H1 (cell line): ENCODE data around the gene NOC4L. TPM values are rescaled to one million over a fixed set of nuclear protein-coding genes. Genes with fewer than 3 reads are reported as not detected.

ENCODE experiments used
- CTCF ChIA-PET: fragments of 300-600 bp; sonication (Branson Sonifier 250); formaldehyde crosslinking; loops from one replicate; lab custom pipeline; 2021; ENCODE audit not compliant: partially characterized antibody; lab: Charles Lee
- POLR2A ChIA-PET: fragments of 300-600 bp; sonication (Branson Sonifier 250); formaldehyde crosslinking; loops from one replicate; lab custom pipeline; 2021; ENCODE audit warnings: inconsistent platforms; ENCODE audit not compliant: partially characterized antibody; lab: Charles Lee
- DNase-seq, 2 experiments: peaks; one replicate each; pipeline versions ENCODE4 v3.0.0 to v3.0.0-alpha.2; 2010 to 2022; ENCODE audit warnings: low spot score in 2 of 2, low read depth in 1 of 2, mixed read lengths in 1 of 2
- FAIRE-seq: peaks from 2 replicates; lab custom pipeline; 2011; peaks lifted over from hg19 to GRCh38; lab: Jason Lieb, UNC
- H2AFZ ChIP-seq: 2 replicates; pipeline ENCODE4 v1.8.1; 2012; ENCODE audit warnings: low read length, inconsistent platforms
- H2AK5ac ChIP-seq: 2 replicates; pipeline ENCODE4 v1.6.1; 2013; ENCODE audit warnings: low read depth, low read length
- H2BK120ac ChIP-seq: replicated peaks from 2 replicates; pipeline ENCODE3; 2013; ENCODE audit warnings: low read depth, low read length, inconsistent platforms
- H2BK12ac ChIP-seq: 2 replicates; pipeline ENCODE4 v1.6.1; 2013; ENCODE audit warnings: low read depth, low read length
- H2BK15ac ChIP-seq: 2 replicates; pipeline ENCODE4 v1.6.1; 2013; ENCODE audit warnings: low read length
- H2BK20ac ChIP-seq: 2 replicates; pipeline ENCODE4 v1.6.1; 2013; ENCODE audit warnings: low read length
- H2BK5ac ChIP-seq: 2 replicates; pipeline ENCODE4 v1.6.1; 2013; ENCODE audit warnings: low read depth, low read length
- H3K14ac ChIP-seq: 2 replicates; pipeline ENCODE4 v1.6.1; 2013; ENCODE audit warnings: inconsistent platforms; ENCODE audit not compliant: insufficient read length
- H3K18ac ChIP-seq: 2 replicates; pipeline ENCODE4 v1.6.1; 2013; ENCODE audit warnings: low read length; ENCODE audit errors: extremely low read depth
- H3K23ac ChIP-seq: 2 replicates; pipeline ENCODE4 v1.6.1; 2013; ENCODE audit warnings: inconsistent platforms; ENCODE audit not compliant: insufficient read length
- H3K23me2 ChIP-seq: 2 replicates; pipeline ENCODE4 v1.6.1; 2013; ENCODE audit warnings: low read depth, low read length
- H3K27ac ChIP-seq: 2 replicates; pipeline ENCODE4 v1.6.1; 2011; ENCODE audit warnings: low read depth, low read length, inconsistent platforms
- H3K27me3 ChIP-seq, 4 experiments: replicated peaks in 1 of 4; 1 replicate in 1 of 4; 2 replicates in 3 of 4; pipeline versions ENCODE4 v1.6.1 to v1.8.1; 2011 to 2013; ENCODE audit warnings: low read length in 3 of 4, mild to moderate bottlenecking in 3 of 4, inconsistent platforms in 2 of 4, mixed read lengths in 2 of 4, moderate library complexity in 1 of 4; ENCODE audit not compliant: control insufficient read depth in 3 of 4, insufficient read depth in 3 of 4; ENCODE audit errors: extremely low read depth in 1 of 4
- H3K36me3 ChIP-seq, 4 experiments: 2 replicates each; pipeline versions ENCODE4 v1.6.1 to v1.8.1; 2011 to 2013; ENCODE audit warnings: mild to moderate bottlenecking in 4 of 4, low read length in 3 of 4, moderate library complexity in 2 of 4, control low read depth in 1 of 4, inconsistent platforms in 1 of 4; ENCODE audit not compliant: insufficient read depth in 4 of 4, control insufficient read depth in 2 of 4
- H3K4ac ChIP-seq: replicated peaks from 2 replicates; pipeline ENCODE3; 2013; ENCODE audit warnings: low read length, low read depth, mixed read lengths, inconsistent platforms; ENCODE audit not compliant: insufficient read length
- H3K4me1 ChIP-seq, 4 experiments: replicated peaks in 1 of 4; 1 replicate in 1 of 4; 2 replicates in 3 of 4; pipeline versions ENCODE4 v1.6.1 to v1.8.1; 2011 to 2013; ENCODE audit warnings: low read length in 3 of 4, inconsistent platforms in 2 of 4, mixed read lengths in 1 of 4; ENCODE audit not compliant: insufficient read depth in 4 of 4, control insufficient read depth in 3 of 4
- H3K4me2 ChIP-seq, 2 experiments: 2 replicates each; pipeline versions ENCODE4 v1.6.1 to v1.8.1; 2011 to 2013; ENCODE audit warnings: low read depth in 2 of 2, low read length in 2 of 2, control low read depth in 1 of 2, inconsistent platforms in 1 of 2, mild to moderate bottlenecking in 1 of 2; ENCODE audit not compliant: insufficient read depth in 1 of 2
- H3K4me3 ChIP-seq, 4 experiments: fragments of 200-600, 300-600 bp in 1 of 4; sonication (generic), shearing (Covaris generic), sonication (Bioruptor Twin) in 1 of 4; 2 replicates each; pipeline versions ENCODE4 v1.5.1 to v1.8.1; 2011 to 2016; ENCODE audit warnings: low read length in 4 of 4, low read depth in 3 of 4, control low read depth in 2 of 4, inconsistent platforms in 2 of 4, mild to moderate bottlenecking in 2 of 4, mixed read lengths in 1 of 4, moderate library complexity in 1 of 4; ENCODE audit not compliant: insufficient read depth in 2 of 4; ENCODE audit errors: extremely low read depth in 1 of 4
- H3K56ac ChIP-seq: replicated peaks from 2 replicates; pipeline ENCODE3; 2013; ENCODE audit warnings: low read depth, mild to moderate bottlenecking, mixed read lengths, low read length, inconsistent platforms; ENCODE audit not compliant: insufficient read length
- H3K79me1 ChIP-seq: 2 replicates; pipeline ENCODE4 v1.6.1; 2013; ENCODE audit warnings: low read depth, low read length, control low read depth
- H3K79me2 ChIP-seq, 2 experiments: 2 replicates each; pipeline versions ENCODE4 v1.6.1 to v1.8.1; 2012 to 2013; ENCODE audit warnings: low read length in 2 of 2, mild to moderate bottlenecking in 2 of 2, inconsistent platforms in 1 of 2; ENCODE audit not compliant: insufficient read depth in 2 of 2, control insufficient read depth in 1 of 2
- H3K9ac ChIP-seq, 4 experiments: replicated peaks in 1 of 4; 1 replicate in 1 of 4; 2 replicates in 3 of 4; pipeline versions ENCODE4 v1.6.1 to v1.8.1; 2011 to 2013; ENCODE audit warnings: low read depth in 3 of 4, low read length in 3 of 4, control low read depth in 2 of 4, mild to moderate bottlenecking in 2 of 4, moderate library complexity in 2 of 4, inconsistent platforms in 1 of 4; ENCODE audit errors: extremely low read depth in 1 of 4
- H3K9me3 ChIP-seq, 2 experiments: 2 replicates each; pipeline versions ENCODE4 v1.6.1 to v1.8.1; 2012 to 2013; ENCODE audit warnings: mild to moderate bottlenecking in 2 of 2, moderate library complexity in 2 of 2, control low read depth in 1 of 2, inconsistent platforms in 1 of 2, low read depth in 1 of 2, low read length in 1 of 2, mixed read lengths in 1 of 2; ENCODE audit not compliant: insufficient read depth in 2 of 2
- H4K20me1 ChIP-seq, 2 experiments: replicated peaks in 1 of 2; 2 replicates each; pipeline versions ENCODE3 to v1.8.1; 2011 to 2013; ENCODE audit warnings: inconsistent platforms in 2 of 2, low read length in 2 of 2, mild to moderate bottlenecking in 1 of 2; ENCODE audit not compliant: insufficient read depth in 2 of 2, control insufficient read depth in 1 of 2
- H4K5ac ChIP-seq: 2 replicates; pipeline ENCODE4 v1.6.1; 2013; ENCODE audit warnings: low read length, low read depth, mixed read lengths, inconsistent platforms; ENCODE audit not compliant: insufficient read length
- H4K8ac ChIP-seq: 2 replicates; pipeline ENCODE4 v1.8.0; 2013; ENCODE audit warnings: mild to moderate bottlenecking, moderate library complexity, low read length, inconsistent platforms; ENCODE audit not compliant: insufficient read depth; ENCODE audit errors: extremely low read depth
- H4K91ac ChIP-seq: replicated peaks from 2 replicates; pipeline ENCODE3; 2013; ENCODE audit warnings: low read length, mixed read lengths, inconsistent platforms; ENCODE audit not compliant: insufficient read length
- BCL11A ChIP-seq, 2 experiments: IDR thresholded peaks; one replicate each; pipeline ENCODE4 v1.6.1; 2011; ENCODE audit warnings: low read depth in 2 of 2, low read length in 2 of 2, mild to moderate bottlenecking in 2 of 2
- CBX8 ChIP-seq: fragments of 300-800, 300-1000 bp; sonication (generic); IDR thresholded peaks from 2 replicates; pipeline ENCODE4 v1.7.1; 2016; ENCODE audit warnings: low read depth, low read length, borderline replicate concordance
- CTBP2 ChIP-seq: IDR thresholded peaks from 2 replicates; pipeline ENCODE4 v1.7.0; 2011; ENCODE audit warnings: borderline replicate concordance, mild to moderate bottlenecking, moderate library complexity, mixed read lengths, low read length; ENCODE audit not compliant: insufficient read depth, insufficient read length
- GABPA ChIP-seq: IDR thresholded peaks from 2 replicates; pipeline ENCODE4 v1.6.1; 2011; ENCODE audit warnings: mild to moderate bottlenecking, low read length, moderate library complexity, borderline replicate concordance; ENCODE audit not compliant: insufficient read depth
- MAFK ChIP-seq: IDR thresholded peaks from 2 replicates; pipeline ENCODE4 v1.6.1; 2012; ENCODE audit warnings: low read depth, mild to moderate bottlenecking, improper control_type of control experiment, low read length
- NANOG ChIP-seq: IDR thresholded peaks from 2 replicates; pipeline ENCODE4 v1.6.1; 2011; ENCODE audit warnings: low read length, low read depth, mild to moderate bottlenecking, inconsistent platforms; ENCODE audit not compliant: insufficient read depth, poor library complexity, severe bottlenecking
- POLR2A ChIP-seq, 2 experiments: IDR thresholded peaks; 1 replicate in 1 of 2; 2 replicates in 1 of 2; pipeline ENCODE4 v1.6.1; 2011; ENCODE audit warnings: low read depth in 2 of 2, low read length in 2 of 2, mild to moderate bottlenecking in 2 of 2; ENCODE audit errors: control extremely low read depth in 1 of 2
- RNF2 ChIP-seq: fragments of 200-900, 300-1000 bp; sonication (generic); IDR thresholded peaks from 2 replicates; pipeline ENCODE4 v1.7.1; 2016; ENCODE audit warnings: borderline replicate concordance, low read depth, mild to moderate bottlenecking, antibody characterized with exemption, low read length; ENCODE audit not compliant: poor library complexity, severe bottlenecking; ENCODE audit errors: missing control alignments
- SUZ12 ChIP-seq: fragments of 200-600 bp; sonication (generic); IDR thresholded peaks from 2 replicates; pipeline ENCODE4 v1.6.1; 2012; ENCODE audit warnings: mild to moderate bottlenecking, inconsistent platforms, low read length, moderate library complexity, mixed read lengths
- TAF7 ChIP-seq: optimal IDR thresholded peaks from 2 replicates; pipeline ENCODE3; 2011; ENCODE audit warnings: low read depth, mild to moderate bottlenecking, inconsistent platforms, low read length, moderate library complexity, borderline replicate concordance
- YY1 ChIP-seq: IDR thresholded peaks from 2 replicates; pipeline ENCODE4 v1.6.1; 2011; ENCODE audit warnings: low read depth, mild to moderate bottlenecking, low read length
- ZNF274 ChIP-seq: IDR thresholded peaks from 2 replicates; pipeline ENCODE4 v1.7.0; 2012; ENCODE audit warnings: low read length, borderline replicate concordance; ENCODE audit errors: extremely low read depth
- WGBS, 2 experiments: shearing (Covaris generic) in 1 of 2; methylation state at CpG; one replicate each; pipeline versions ENCODE4 v1.1.6 to v1.1.7; 2013 to 2015; ENCODE audit warnings: low lambda C conversion rate in 2 of 2, mixed read lengths in 2 of 2, inconsistent platforms in 1 of 2, low coverage in 1 of 2, missing lambda C conversion rate in 1 of 2; ENCODE audit not compliant: insufficient replicate concordance in 2 of 2, insufficient coverage in 1 of 2, insufficient read length in 1 of 2; ENCODE audit errors: extremely low coverage in 1 of 2, missing lambda C conversion rate in 1 of 2; 5-methylcytosine and 5-hydroxymethylcytosine counted together
- polyA plus RNA-seq, 7 experiments: library from polyadenylated mRNA; depleted of rRNA in 3 of 7; stranded (reverse) in 5 of 7; unstranded in 2 of 7; fragments of >200 nt in 5 of 7; fragments of 200-250 nt in 2 of 7; gene quantifications; 1 replicate in 5 of 7; 2 replicates in 1 of 7; 4 replicates in 1 of 7; pipeline versions ENCODE4 v1.2.1 to v1.2.3, GENCODE V29; 2011 to 2013; ENCODE audit warnings: missing spikeins in 2 of 7, mixed read lengths in 2 of 7
- total RNA-seq: library from RNA; stranded (reverse); fragmentation: NEBNext Ultra II Directional; extraction: Animal tissue kit (Norgen Biotek cat#: 25700); gene quantifications from 2 replicates; pipeline ENCODE4 v1.2.1, GENCODE V29; 2021

Gene NOC4L
- total and polyA plus RNA-seq, 2 of the 8 experiments (the other 6 are each of a cell fraction or from before 2014, with no cell fraction given) = 26.8 to 40.3 TPM

- 86 to 100% methylated on average over 1 to 4 of the region's 7 CpGs for WGBS, 2 experiments
- no peak overlapping the region for H3K27ac ChIP-seq
- H3K79me1 ChIP-seq = no peaks in the 10 kb centered on the region
- H2BK12ac ChIP-seq = no peak overlapping the region
- H3K23ac ChIP-seq = no peak overlapping the region
- no peak for DNase-seq
- ChIA-PET POLR2A (no interaction called here), CTCF (no interaction called here)
- no peak overlapping the region for H2BK5ac ChIP-seq
- no peak overlapping the region for H2BK15ac ChIP-seq
- no peak overlapping the region for H4K8ac ChIP-seq
- H3K4ac ChIP-seq = no peak overlapping the region
- H3K18ac ChIP-seq = no peak overlapping the region
- no peak overlapping the region for H2AK5ac ChIP-seq
- H4K91ac ChIP-seq = no peak overlapping the region
- no peak overlapping the region for H3K4me3 ChIP-seq
- H3K27me3 ChIP-seq = peaks cover 0 to 8% (median 5%) of the 10 kb centered on the region in 4 experiments; a peak in 4 of 7 replicates
- H4K5ac ChIP-seq = no peak overlapping the region
- no peak overlapping the region for H3K14ac ChIP-seq
- peaks cover 0 to 11% of the 10 kb centered on the region in 2 experiments for H4K20me1 ChIP-seq
- TF ChIP-seq NANOG (no peak), CTBP2 (no peak), BCL11A (IDR thresholded peaks at IDR 0.05; ENCODE audit: low read depth in 2 of 2, low read length in 2 of 2) (no peak), CBX8 (no peak), RNF2 (no peak), ZNF274 (no peak), GABPA (no peak), MAFK (no peak), TAF7 (no peak), SUZ12 (no peak), POLR2A (IDR thresholded peaks at IDR 0.05; ENCODE audit: control extremely low read depth in 1 of 2, low read depth in 2 of 2, low read length in 2 of 2) (no peak), YY1 (no peak)
- H3K9me3 ChIP-seq = no peaks in the 10 kb centered on the region
- peaks cover 15% of the 10 kb centered on the region; the same call in 1 of the 2 replicates for H3K23me2 ChIP-seq
- H2AFZ ChIP-seq = no peak overlapping the region
- no peak overlapping the region for H2BK120ac ChIP-seq
- no peak for FAIRE-seq
- no peaks in the 10 kb centered on the region; a peak in 1 of 7 replicates for H3K4me1 ChIP-seq
- H3K4me2 ChIP-seq = no peak overlapping the region
- H3K56ac ChIP-seq = no peak overlapping the region
- H3K79me2 ChIP-seq = no peaks in the 10 kb centered on the region
- H2BK20ac ChIP-seq = no peak overlapping the region
- H3K36me3 ChIP-seq = no peaks in the 10 kb centered on the region
- H3K9ac ChIP-seq = no peak overlapping the region
These were observed 20.2 kb downstream of the NOC4L start for GRCh38 chr12:132164426-132164825.
